ENCODE results near the gene ARHGAP24.

Gene ARHGAP24

GRCh38 chr4:85682391-85682790 lies 207.4 kb downstream of the ARHGAP24 start:
- no peaks in the 10 kb centered on the region for H3K9me3 ChIP-seq (ENCODE audit: control insufficient read depth in 2 of 2, low read length in 2 of 2)
- H3K36me3 ChIP-seq (ENCODE audit: control insufficient read depth in 2 of 2, insufficient read depth in 2 of 2, low read length in 2 of 2) = no peaks in the 10 kb centered on the region
- no peaks in the 10 kb centered on the region for H3K4me1 ChIP-seq (ENCODE audit: control insufficient read depth in 2 of 2, insufficient read depth in 2 of 2, low read length in 2 of 2)
- peak overlapping the region in 1 of 2 donors; percentile 34 for H3K27ac ChIP-seq (ENCODE audit: low read depth in 2 of 2, low read length in 2 of 2)
- no peak overlapping the region for H3K9ac ChIP-seq (ENCODE audit: low read depth in 1 of 2, low read length in 2 of 2)
- no peaks in the 10 kb centered on the region for H3K27me3 ChIP-seq (ENCODE audit: control insufficient read depth in 2 of 2, insufficient read depth in 2 of 2, low read length in 2 of 2)
- no peak overlapping the region for H3K4me3 ChIP-seq (ENCODE audit: low read length in 2 of 2)

GRCh38 chr4:85684676-85685075 lies 209.7 kb downstream of the ARHGAP24 start:
- H3K27ac ChIP-seq (ENCODE audit: low read depth in 2 of 2, low read length in 2 of 2) = no peak overlapping the region
- H3K27me3 ChIP-seq (ENCODE audit: control insufficient read depth in 2 of 2, insufficient read depth in 2 of 2, low read length in 2 of 2) = no peaks in the 10 kb centered on the region
- no peaks in the 10 kb centered on the region for H3K4me1 ChIP-seq (ENCODE audit: control insufficient read depth in 2 of 2, insufficient read depth in 2 of 2, low read length in 2 of 2)
- no peaks in the 10 kb centered on the region for H3K36me3 ChIP-seq (ENCODE audit: control insufficient read depth in 2 of 2, insufficient read depth in 2 of 2, low read length in 2 of 2)
- H3K9ac ChIP-seq (ENCODE audit: low read depth in 1 of 2, low read length in 2 of 2) = no peak overlapping the region
- H3K9me3 ChIP-seq (ENCODE audit: control insufficient read depth in 2 of 2, low read length in 2 of 2) = no peaks in the 10 kb centered on the region
- no peak overlapping the region for H3K4me3 ChIP-seq (ENCODE audit: low read length in 2 of 2)

GRCh38 chr4:85686398-85686797 lies 211.4 kb downstream of the ARHGAP24 start:
- Histone ChIP-seq H3K9ac (ENCODE audit: low read depth in 1 of 2, low read length in 2 of 2) (no peak overlapping the region), H3K36me3 (ENCODE audit: control insufficient read depth in 2 of 2, insufficient read depth in 2 of 2, low read length in 2 of 2) (no peaks in the 10 kb centered on the region), H3K4me1 (ENCODE audit: control insufficient read depth in 2 of 2, insufficient read depth in 2 of 2, low read length in 2 of 2) (no peaks in the 10 kb centered on the region), H3K27ac (ENCODE audit: low read depth in 2 of 2, low read length in 2 of 2) (no peak overlapping the region), H3K27me3 (ENCODE audit: control insufficient read depth in 2 of 2, insufficient read depth in 2 of 2, low read length in 2 of 2) (no peaks in the 10 kb centered on the region), H3K4me3 (ENCODE audit: low read length in 2 of 2) (no peak overlapping the region), H3K9me3 (ENCODE audit: control insufficient read depth in 2 of 2, low read length in 2 of 2) (no peaks in the 10 kb centered on the region)

GRCh38 chr4:85688055-85688740 lies 213.2 kb downstream of the ARHGAP24 start:
- Histone ChIP-seq H3K36me3 (ENCODE audit: control insufficient read depth in 2 of 2, insufficient read depth in 2 of 2, low read length in 2 of 2) (no peaks in the 10 kb centered on the region), H3K4me3 (ENCODE audit: low read length in 2 of 2) (no peak overlapping the region), H3K4me1 (ENCODE audit: control insufficient read depth in 2 of 2, insufficient read depth in 2 of 2, low read length in 2 of 2) (no peaks in the 10 kb centered on the region), H3K27me3 (ENCODE audit: control insufficient read depth in 2 of 2, insufficient read depth in 2 of 2, low read length in 2 of 2) (no peaks in the 10 kb centered on the region), H3K9me3 (ENCODE audit: control insufficient read depth in 2 of 2, low read length in 2 of 2) (no peaks in the 10 kb centered on the region), H3K9ac (ENCODE audit: low read depth in 1 of 2, low read length in 2 of 2) (no peak overlapping the region), H3K27ac (ENCODE audit: low read depth in 2 of 2, low read length in 2 of 2) (no peak overlapping the region)

- H3K4me1 ChIP-seq (ENCODE audit: control insufficient read depth in 2 of 2, insufficient read depth in 2 of 2, low read length in 2 of 2) = no peaks in the 10 kb centered on the region
- no peak overlapping the region for H3K4me3 ChIP-seq (ENCODE audit: low read length in 2 of 2)
- no peaks in the 10 kb centered on the region for H3K36me3 ChIP-seq (ENCODE audit: control insufficient read depth in 2 of 2, insufficient read depth in 2 of 2, low read length in 2 of 2)
- H3K27ac ChIP-seq (ENCODE audit: low read depth in 2 of 2, low read length in 2 of 2) = no peak overlapping the region
- H3K9ac ChIP-seq (ENCODE audit: low read depth in 1 of 2, low read length in 2 of 2) = no peak overlapping the region
- no peaks in the 10 kb centered on the region for H3K9me3 ChIP-seq (ENCODE audit: control insufficient read depth in 2 of 2, low read length in 2 of 2)
- no peaks in the 10 kb centered on the region for H3K27me3 ChIP-seq (ENCODE audit: control insufficient read depth in 2 of 2, insufficient read depth in 2 of 2, low read length in 2 of 2)
Observed at GRCh38 chr4:85696661-85697060, 221.7 kb downstream of the ARHGAP24 start.

- H3K9me3 ChIP-seq (ENCODE audit: control insufficient read depth in 2 of 2, low read length in 2 of 2) = no peaks in the 10 kb centered on the region
- H3K27ac ChIP-seq (ENCODE audit: low read depth in 2 of 2, low read length in 2 of 2) = no peak overlapping the region
- no peak overlapping the region for H3K9ac ChIP-seq (ENCODE audit: low read depth in 1 of 2, low read length in 2 of 2)
- H3K27me3 ChIP-seq (ENCODE audit: control insufficient read depth in 2 of 2, insufficient read depth in 2 of 2, low read length in 2 of 2) = no peaks in the 10 kb centered on the region
- H3K4me3 ChIP-seq (ENCODE audit: low read length in 2 of 2) = no peak overlapping the region
- no peaks in the 10 kb centered on the region for H3K36me3 ChIP-seq (ENCODE audit: control insufficient read depth in 2 of 2, insufficient read depth in 2 of 2, low read length in 2 of 2)
- H3K4me1 ChIP-seq (ENCODE audit: control insufficient read depth in 2 of 2, insufficient read depth in 2 of 2, low read length in 2 of 2) = no peaks in the 10 kb centered on the region
Observed at GRCh38 chr4:85697854-85698253, 222.9 kb downstream of the ARHGAP24 start.

GRCh38 chr4:85700362-85700761 lies 225.4 kb downstream of the ARHGAP24 start:
- Histone ChIP-seq H3K36me3 (ENCODE audit: control insufficient read depth in 2 of 2, insufficient read depth in 2 of 2, low read length in 2 of 2) (no peaks in the 10 kb centered on the region), H3K4me1 (ENCODE audit: control insufficient read depth in 2 of 2, insufficient read depth in 2 of 2, low read length in 2 of 2) (no peaks in the 10 kb centered on the region), H3K27me3 (ENCODE audit: control insufficient read depth in 2 of 2, insufficient read depth in 2 of 2, low read length in 2 of 2) (no peaks in the 10 kb centered on the region), H3K9ac (ENCODE audit: low read depth in 1 of 2, low read length in 2 of 2) (no peak overlapping the region), H3K9me3 (ENCODE audit: control insufficient read depth in 2 of 2, low read length in 2 of 2) (no peaks in the 10 kb centered on the region), H3K27ac (ENCODE audit: low read depth in 2 of 2, low read length in 2 of 2) (no peak overlapping the region), H3K4me3 (ENCODE audit: low read length in 2 of 2) (no peak overlapping the region)

GRCh38 chr4:85701861-85702321 lies 226.9 kb downstream of the ARHGAP24 start:
- Histone ChIP-seq H3K4me3 (ENCODE audit: low read length in 2 of 2) (no peak overlapping the region), H3K36me3 (ENCODE audit: control insufficient read depth in 2 of 2, insufficient read depth in 2 of 2, low read length in 2 of 2) (no peaks in the 10 kb centered on the region), H3K27ac (ENCODE audit: low read depth in 2 of 2, low read length in 2 of 2) (peak overlapping the region in 1 of 2 donors; percentile 22), H3K9ac (ENCODE audit: low read depth in 1 of 2, low read length in 2 of 2) (no peak overlapping the region), H3K4me1 (ENCODE audit: control insufficient read depth in 2 of 2, insufficient read depth in 2 of 2, low read length in 2 of 2) (no peaks in the 10 kb centered on the region), H3K27me3 (ENCODE audit: control insufficient read depth in 2 of 2, insufficient read depth in 2 of 2, low read length in 2 of 2) (no peaks in the 10 kb centered on the region), H3K9me3 (ENCODE audit: control insufficient read depth in 2 of 2, low read length in 2 of 2) (no peaks in the 10 kb centered on the region)

GRCh38 chr4:85703096-85703495 lies 228.1 kb downstream of the ARHGAP24 start:
- Histone ChIP-seq H3K9me3 (ENCODE audit: control insufficient read depth in 2 of 2, low read length in 2 of 2) (no peaks in the 10 kb centered on the region), H3K36me3 (ENCODE audit: control insufficient read depth in 2 of 2, insufficient read depth in 2 of 2, low read length in 2 of 2) (no peaks in the 10 kb centered on the region), H3K27me3 (ENCODE audit: control insufficient read depth in 2 of 2, insufficient read depth in 2 of 2, low read length in 2 of 2) (no peaks in the 10 kb centered on the region), H3K27ac (ENCODE audit: low read depth in 2 of 2, low read length in 2 of 2) (peak overlapping the region; percentile 27 to 35), H3K4me1 (ENCODE audit: control insufficient read depth in 2 of 2, insufficient read depth in 2 of 2, low read length in 2 of 2) (no peaks in the 10 kb centered on the region), H3K4me3 (ENCODE audit: low read length in 2 of 2) (no peak overlapping the region), H3K9ac (ENCODE audit: low read depth in 1 of 2, low read length in 2 of 2) (no peak overlapping the region)

GRCh38 chr4:85707611-85708010 lies 232.7 kb downstream of the ARHGAP24 start:
- Histone ChIP-seq H3K9ac (ENCODE audit: low read depth in 1 of 2, low read length in 2 of 2) (no peak overlapping the region), H3K4me1 (ENCODE audit: control insufficient read depth in 2 of 2, insufficient read depth in 2 of 2, low read length in 2 of 2) (no peaks in the 10 kb centered on the region), H3K4me3 (ENCODE audit: low read length in 2 of 2) (peak overlapping the region in 1 of 2 donors; percentile 20), H3K36me3 (ENCODE audit: control insufficient read depth in 2 of 2, insufficient read depth in 2 of 2, low read length in 2 of 2) (no peaks in the 10 kb centered on the region), H3K9me3 (ENCODE audit: control insufficient read depth in 2 of 2, low read length in 2 of 2) (no peaks in the 10 kb centered on the region), H3K27me3 (ENCODE audit: control insufficient read depth in 2 of 2, insufficient read depth in 2 of 2, low read length in 2 of 2) (no peaks in the 10 kb centered on the region), H3K27ac (ENCODE audit: low read depth in 2 of 2, low read length in 2 of 2) (no peak overlapping the region)

Measured in mucosa of rectum (tissue), 2 donors.